Rectal smooth muscle tissue (tissue), 1 donor: Measurements from ENCODE around the gene CACNG4.
"Not testable (repeated sequence)": the region's sequence is repeated elsewhere in the genome, so short reads cannot be mapped to it uniquely, and the experiment has no call there.

Source experiments
- H3K27ac ChIP-seq: one replicate; pipeline ENCODE4 v1.7.0; 2013; ENCODE audit warnings: low read depth, low read length, inconsistent platforms
- H3K27me3 ChIP-seq: one replicate; pipeline ENCODE4 v1.7.0; 2013; ENCODE audit warnings: low read length; ENCODE audit not compliant: control insufficient read depth, insufficient read depth
- H3K36me3 ChIP-seq: one replicate; pipeline ENCODE4 v1.7.0; 2013; ENCODE audit warnings: low read length; ENCODE audit not compliant: control insufficient read depth, insufficient read depth
- H3K4me1 ChIP-seq: one replicate; pipeline ENCODE4 v1.7.0; 2013; ENCODE audit warnings: low read length; ENCODE audit not compliant: control insufficient read depth, insufficient read depth
- H3K4me3 ChIP-seq: one replicate; pipeline ENCODE4 v1.7.0; 2013; ENCODE audit warnings: low read length
- H3K9ac ChIP-seq: one replicate; pipeline ENCODE4 v1.7.0; 2013; ENCODE audit warnings: low read length

The CACNG4 gene

DNA sequence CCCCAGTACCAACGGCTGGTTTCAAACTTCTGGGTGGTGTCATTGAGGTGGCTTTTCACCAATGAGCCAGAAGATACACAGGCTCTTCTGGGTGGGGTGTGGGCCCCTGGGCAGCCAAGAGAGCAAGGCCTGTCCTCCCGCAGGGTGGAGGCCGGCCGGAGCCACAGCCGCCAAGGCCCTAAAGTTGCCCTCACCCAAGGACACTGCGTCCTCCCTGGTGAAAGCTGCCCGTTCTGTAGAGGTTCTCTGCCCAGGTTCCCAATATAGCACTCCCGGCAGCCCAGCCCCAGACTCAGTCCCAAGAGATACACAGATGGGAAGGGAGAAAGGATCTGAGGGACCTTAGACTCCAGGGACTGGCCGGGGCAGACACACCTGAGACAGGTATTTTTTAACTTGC lies 69.1 kb downstream of the CACNG4 start:
- no peak overlapping the region for H3K9ac ChIP-seq
- no peak overlapping the region for H3K27ac ChIP-seq
- H3K36me3 ChIP-seq, result no peaks in the 10 kb centered on the region
- no peak overlapping the region for H3K4me3 ChIP-seq
- no peaks in the 10 kb centered on the region for H3K4me1 ChIP-seq
- H3K27me3 ChIP-seq, result no peaks in the 10 kb centered on the region

DNA sequence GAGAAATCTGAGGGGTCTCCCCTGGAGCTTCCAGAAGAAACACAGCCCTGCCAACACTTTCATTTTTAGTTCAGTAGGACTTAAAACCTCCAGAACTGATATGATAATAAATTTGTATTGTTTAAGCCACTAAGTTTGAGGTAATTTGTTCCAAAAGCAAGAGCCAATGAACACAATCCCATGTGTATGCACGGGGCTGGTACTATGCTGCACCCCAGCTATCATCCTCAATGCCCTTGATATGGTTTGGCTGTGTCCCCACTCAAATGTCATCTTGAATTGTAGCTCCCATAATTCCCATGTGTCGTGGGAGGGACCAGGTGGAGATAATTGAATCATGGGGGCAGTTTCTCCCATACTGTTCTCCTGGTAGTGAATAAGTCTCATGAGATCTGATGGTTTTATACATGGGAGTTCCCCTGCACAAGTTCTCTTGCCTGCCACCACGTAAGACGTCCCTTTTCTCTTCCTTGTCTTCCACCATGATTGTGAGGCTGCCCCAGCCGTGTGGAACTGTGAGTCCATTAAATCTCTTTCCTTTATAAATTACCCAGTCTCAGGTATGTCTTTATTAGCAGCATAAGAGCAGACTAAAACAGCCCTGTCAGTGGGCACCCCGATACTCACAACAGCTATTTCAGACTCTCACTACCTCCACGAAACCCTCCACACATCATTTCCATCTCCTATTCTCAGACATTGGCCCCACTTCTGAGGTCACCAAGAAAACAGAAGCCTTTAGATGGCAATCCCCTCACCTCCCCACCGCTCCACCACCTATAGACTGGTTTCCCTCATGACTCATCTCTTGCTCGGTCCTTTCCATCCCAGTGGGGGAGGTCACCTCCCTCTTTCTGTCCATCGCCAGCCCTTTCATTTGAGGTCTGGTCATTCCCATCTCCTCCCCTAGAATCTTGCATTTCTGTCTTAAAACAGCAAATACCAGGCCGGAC lies 70.9 kb downstream of the CACNG4 start:
- no peaks in the 10 kb centered on the region for H3K4me1 ChIP-seq
- H3K4me3 ChIP-seq, result no peak overlapping the region
- no peak overlapping the region for H3K9ac ChIP-seq
- H3K36me3 ChIP-seq, result no peaks in the 10 kb centered on the region
- no peak overlapping the region for H3K27ac ChIP-seq
- H3K27me3 ChIP-seq, result no peaks in the 10 kb centered on the region

DNA sequence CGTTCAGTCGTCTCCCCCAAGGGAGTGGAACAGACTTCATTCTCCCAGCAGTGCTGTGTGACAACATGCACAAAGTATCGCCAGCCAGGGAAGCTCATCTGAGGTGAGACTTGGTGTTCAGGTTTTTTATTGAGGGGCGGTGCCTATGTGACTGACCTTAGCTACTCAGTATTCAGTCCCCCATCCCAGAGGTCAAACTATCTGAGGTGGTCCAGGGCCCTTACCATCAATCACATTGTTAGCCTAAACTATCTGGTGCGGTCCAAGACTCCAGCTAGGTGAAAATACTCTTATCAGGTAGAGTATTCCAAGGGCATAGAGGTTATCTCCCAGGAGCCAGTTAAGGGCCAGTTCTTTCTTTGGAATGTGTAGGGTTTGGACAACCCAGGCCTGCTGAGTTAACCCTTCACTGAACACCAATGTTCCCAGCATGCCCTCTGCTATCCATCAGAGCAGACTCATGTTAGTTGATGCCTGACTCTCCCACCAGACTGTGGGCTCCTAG lies 74.4 kb downstream of the CACNG4 start:
- Histone ChIP-seq H3K27ac (no peak overlapping the region), H3K27me3 (no peaks in the 10 kb centered on the region), H3K9ac (no peak overlapping the region), H3K36me3 (no peaks in the 10 kb centered on the region), H3K4me3 (no peak overlapping the region), H3K4me1 (no peaks in the 10 kb centered on the region)

DNA sequence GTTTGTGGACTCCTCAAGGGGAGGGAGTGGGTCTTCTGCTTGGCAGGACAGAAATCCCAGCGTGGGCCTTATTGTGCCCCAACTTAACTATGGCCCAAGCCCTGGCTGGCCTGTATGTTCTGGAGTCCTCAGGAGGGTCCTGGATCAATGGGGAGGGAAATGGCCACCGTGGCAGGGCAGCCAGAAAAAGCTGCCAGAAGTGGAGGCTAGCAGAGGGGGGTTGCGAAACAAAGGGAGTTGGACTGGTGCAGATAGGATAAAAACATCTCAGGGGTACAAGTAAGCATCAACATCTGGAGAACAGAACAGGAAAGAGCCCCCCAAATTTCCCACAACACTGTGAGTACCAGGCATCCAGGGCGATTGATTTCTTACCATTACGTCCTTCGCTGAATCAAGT lies 76.1 kb downstream of the CACNG4 start:
- H3K4me3 ChIP-seq, result no peak overlapping the region
- H3K4me1 ChIP-seq, result no peaks in the 10 kb centered on the region
- H3K27me3 ChIP-seq, result no peaks in the 10 kb centered on the region
- no peak overlapping the region for H3K27ac ChIP-seq
- H3K9ac ChIP-seq, result no peak overlapping the region
- H3K36me3 ChIP-seq, result no peaks in the 10 kb centered on the region

DNA sequence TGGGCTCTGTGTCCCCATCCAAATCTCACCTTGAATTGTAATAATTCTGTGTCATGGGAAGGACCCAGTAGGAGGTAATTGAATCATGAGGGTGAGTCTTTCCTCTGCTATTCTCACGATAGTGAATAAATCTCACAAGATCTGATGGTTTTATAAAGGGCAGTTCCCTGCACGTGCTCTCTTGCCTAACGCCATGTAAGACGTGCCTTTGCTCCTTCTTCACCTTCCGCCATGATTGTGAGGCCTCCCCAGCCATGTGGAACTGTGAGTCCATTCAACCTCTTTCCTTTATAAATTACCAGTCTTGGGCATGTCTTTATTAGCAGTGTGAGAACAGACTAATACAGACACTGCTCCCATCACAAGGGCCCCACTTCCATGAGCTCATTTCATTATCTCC lies 76.6 kb downstream of the CACNG4 start:
- H3K27ac ChIP-seq, H3K36me3 ChIP-seq, H3K9ac ChIP-seq, H3K27me3 ChIP-seq, H3K4me3 ChIP-seq, H3K4me1 ChIP-seq: not testable (repeated sequence)

DNA sequence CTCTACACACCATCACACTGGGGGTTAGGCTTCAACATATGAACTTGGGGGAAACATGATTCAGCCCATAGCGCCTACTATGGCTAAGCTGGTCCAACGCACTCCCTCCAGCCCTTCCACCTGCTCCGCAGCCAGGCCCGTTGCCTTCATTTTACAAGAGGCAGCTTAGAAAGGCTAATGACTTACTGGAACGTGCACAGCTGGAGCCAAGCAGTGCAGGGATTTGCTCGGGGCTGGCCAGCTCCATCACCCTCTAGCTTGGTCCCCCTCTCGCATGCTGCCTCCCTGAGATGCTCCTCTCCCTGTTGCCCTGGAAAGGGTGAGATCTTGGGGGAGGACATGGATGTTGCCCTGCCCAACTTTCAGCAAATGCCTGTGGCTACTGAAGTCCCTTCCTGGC lies 77.0 kb downstream of the CACNG4 start:
- no peaks in the 10 kb centered on the region for H3K27me3 ChIP-seq
- no peak overlapping the region for H3K4me3 ChIP-seq
- H3K27ac ChIP-seq, result no peak overlapping the region
- H3K4me1 ChIP-seq, result no peaks in the 10 kb centered on the region
- no peak overlapping the region for H3K9ac ChIP-seq
- no peaks in the 10 kb centered on the region for H3K36me3 ChIP-seq

DNA sequence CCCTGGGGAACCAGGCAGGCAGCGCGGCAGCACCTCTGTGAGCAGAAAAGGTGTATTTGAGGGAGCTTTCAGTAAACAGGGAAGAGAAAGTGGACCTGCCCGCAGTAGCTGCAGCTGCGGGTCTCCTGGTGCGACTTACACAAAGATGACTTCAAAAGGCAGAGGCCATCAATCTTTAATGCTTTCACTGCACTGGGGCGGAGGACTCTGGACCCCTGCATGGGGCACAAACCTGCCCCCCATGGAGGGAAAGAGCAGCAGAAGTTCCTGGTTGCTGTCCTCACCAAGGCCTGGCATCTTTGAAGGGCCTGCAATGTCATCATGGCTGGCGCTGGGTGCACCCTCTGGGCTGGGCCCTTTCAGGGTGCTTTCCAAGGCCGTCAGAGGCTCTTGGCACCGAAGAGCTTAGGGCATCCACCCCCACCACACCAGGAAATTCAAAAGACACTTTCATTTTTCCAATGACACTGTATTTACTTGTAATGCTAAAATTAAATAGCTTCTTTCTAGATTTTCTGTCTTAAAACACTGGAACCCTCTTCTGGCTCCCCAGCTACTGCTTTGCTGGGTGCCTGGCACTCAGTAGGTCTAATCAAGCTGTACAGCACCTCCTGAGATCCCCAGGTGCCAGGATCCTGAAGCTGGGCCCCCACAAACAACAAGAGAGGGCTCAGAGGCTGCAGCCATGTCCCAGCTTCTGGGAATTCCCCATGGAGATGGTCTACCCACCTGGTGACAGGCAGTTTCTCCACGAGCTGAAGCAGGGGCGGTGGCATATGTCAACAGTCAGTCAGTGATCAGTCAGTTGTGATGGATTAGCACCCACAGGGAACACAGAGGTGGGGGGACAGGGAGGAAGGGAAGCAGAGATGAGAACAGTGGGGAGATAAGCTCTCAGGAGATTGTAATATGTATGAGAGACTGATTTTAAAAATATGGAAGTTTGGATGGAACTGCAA lies 77.7 kb downstream of the CACNG4 start:
- H3K4me1 ChIP-seq, result no peaks in the 10 kb centered on the region

DNA sequence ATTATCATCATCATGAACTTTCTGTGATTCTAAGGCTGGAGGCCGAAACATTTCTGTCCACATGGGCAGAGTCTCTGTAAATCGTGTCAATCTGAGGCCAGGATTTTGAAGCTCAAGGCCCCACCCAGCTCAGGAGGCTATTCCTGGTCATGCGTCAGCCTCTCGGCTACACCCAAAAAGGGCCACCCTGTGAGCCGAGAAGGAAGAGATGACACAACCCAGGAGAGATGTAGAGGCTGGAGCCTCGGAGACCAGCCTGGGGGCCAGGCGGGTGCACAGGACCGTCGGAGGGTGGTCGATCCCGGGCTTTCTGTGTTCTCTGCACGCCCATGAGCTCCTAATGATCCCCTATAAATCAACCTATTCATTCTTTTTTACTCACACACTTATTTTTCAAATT lies 78.8 kb downstream of the CACNG4 start:
- Histone ChIP-seq H3K9ac (no peak overlapping the region), H3K36me3 (no peaks in the 10 kb centered on the region), H3K4me3 (no peak overlapping the region), H3K27ac (no peak overlapping the region), H3K4me1 (no peaks in the 10 kb centered on the region), H3K27me3 (no peaks in the 10 kb centered on the region)

More for the DNA sequence above, 77.7 kb downstream of the CACNG4 start:
- Histone ChIP-seq H3K27me3 (no peaks in the 10 kb centered on the region), H3K36me3 (no peaks in the 10 kb centered on the region), H3K9ac (no peak overlapping the region), H3K4me3 (no peak overlapping the region), H3K27ac (no peak overlapping the region)

DNA sequence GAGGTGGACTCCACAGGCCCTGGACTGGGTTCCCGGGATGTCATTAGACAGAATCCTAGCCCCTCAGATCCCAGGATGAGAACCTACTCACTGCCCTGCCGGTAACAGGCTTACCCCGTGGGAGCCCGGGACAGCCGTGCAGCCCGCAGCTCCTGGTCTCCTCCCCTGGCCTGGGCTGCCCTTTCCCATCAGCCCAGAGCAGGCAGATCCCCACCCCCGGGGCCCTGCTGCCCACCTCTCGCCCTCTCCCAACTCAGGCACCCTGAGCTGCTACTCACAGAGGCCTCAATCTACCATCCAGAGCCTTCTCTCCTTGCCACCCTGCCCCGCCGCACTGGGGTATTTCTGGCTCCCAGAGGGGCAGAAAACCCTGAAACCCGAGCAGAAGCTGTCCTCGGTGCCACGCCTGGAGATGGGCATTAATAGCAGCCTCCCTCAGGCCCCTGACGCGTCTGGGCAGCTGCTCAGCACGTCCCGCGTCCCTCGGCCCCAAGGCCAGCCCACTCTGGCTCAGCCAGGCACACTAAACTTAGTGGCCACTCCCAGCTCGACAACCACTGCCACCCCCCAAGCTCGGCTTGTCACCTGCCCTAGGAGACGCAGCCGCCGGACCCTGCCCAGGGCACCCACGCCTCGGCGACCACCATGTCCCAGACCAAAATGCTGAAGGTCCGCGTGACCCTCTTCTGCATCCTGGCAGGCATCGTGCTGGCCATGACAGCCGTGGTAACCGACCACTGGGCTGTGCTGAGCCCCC lies 79.7 kb downstream of the CACNG4 start, which contains the start of gene CACNG1:
CACNG1 (plus strand) TSS at position 539 of the 757 bp plus-strand sequence; CDS start at position 646, 107 bp downstream.
- Histone ChIP-seq H3K36me3 (no peaks in the 10 kb centered on the region), H3K9ac (no peak within 1 kb of the TSS), H3K4me3 (no peak within 1 kb of the TSS), H3K4me1 (no peaks in the 10 kb centered on the region), H3K27me3 (no peaks in the 10 kb centered on the region), H3K27ac (no peak within 1 kb of the TSS)

DNA sequence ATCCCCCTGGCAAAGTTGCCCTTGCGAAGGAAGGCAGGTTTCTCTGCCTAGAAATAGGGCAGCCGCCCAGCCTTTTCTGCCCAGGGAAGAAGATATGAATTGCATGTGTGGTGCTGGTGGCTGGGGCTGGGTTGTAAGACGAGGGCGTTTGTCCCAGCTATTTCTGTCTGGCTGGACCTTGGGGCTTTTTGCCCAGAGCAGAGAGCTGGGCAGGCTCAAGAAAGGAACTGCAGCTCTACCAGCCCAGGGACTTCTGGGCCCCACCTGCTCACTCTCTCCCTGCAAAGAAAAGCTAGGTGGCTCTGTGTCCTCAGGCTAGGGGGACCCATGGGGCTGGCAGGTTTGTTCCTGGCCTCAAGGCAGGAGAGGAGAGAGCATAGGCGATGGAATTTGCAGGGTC lies 80.4 kb downstream of the CACNG4 start:
- no peak overlapping the region for H3K27ac ChIP-seq
- no peak overlapping the region for H3K9ac ChIP-seq
- no peak overlapping the region for H3K4me3 ChIP-seq
- no peaks in the 10 kb centered on the region for H3K27me3 ChIP-seq
- no peaks in the 10 kb centered on the region for H3K4me1 ChIP-seq
- no peaks in the 10 kb centered on the region for H3K36me3 ChIP-seq

DNA sequence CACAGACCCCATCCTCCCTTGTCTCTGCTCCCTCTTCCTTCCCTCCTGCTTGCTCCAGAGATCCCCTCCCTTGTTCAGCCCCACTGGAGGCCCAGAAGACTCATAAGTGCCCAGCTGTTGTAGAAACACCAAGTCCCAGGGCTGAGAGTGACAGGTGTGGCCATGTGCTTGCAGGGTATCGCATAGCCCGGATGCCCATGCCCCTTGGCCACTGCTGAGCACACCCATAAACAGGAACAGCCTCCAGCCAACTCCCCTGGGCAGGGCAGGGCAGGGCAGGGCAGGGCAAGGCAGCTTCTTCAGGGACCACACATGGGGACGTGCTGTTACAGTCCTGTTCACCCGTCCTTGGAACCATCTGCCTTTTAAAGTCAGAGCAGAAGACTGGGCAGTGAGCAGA lies 81.9 kb downstream of the CACNG4 start:
- no peak overlapping the region for H3K27ac ChIP-seq
- H3K4me3 ChIP-seq, result no peak overlapping the region
- no peaks in the 10 kb centered on the region for H3K36me3 ChIP-seq
- no peak overlapping the region for H3K9ac ChIP-seq
- H3K4me1 ChIP-seq, result no peaks in the 10 kb centered on the region
- no peaks in the 10 kb centered on the region for H3K27me3 ChIP-seq

DNA sequence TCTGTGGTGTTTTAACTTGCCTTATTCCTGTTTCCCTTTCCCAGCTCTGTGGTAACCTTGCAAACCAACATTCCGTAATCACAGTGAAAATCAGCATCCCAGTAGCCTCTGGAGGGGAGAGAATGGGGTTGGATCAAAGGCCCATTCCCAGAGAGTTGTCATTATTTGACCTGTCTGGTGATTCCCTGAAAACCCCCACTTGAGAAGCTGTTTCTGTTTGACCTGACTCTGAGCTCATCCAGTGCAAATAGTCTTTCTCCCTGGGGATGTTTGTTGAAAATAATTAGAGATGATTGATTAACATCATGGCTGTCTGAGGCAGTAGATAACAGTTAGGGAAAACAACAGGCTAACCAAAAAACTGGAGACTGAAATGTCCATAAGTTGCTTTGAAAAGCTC lies 82.9 kb downstream of the CACNG4 start:
- H3K4me1 ChIP-seq, result no peaks in the 10 kb centered on the region
- H3K9ac ChIP-seq, result no peak overlapping the region
- no peak overlapping the region for H3K4me3 ChIP-seq
- H3K27ac ChIP-seq, result no peak overlapping the region
- no peaks in the 10 kb centered on the region for H3K36me3 ChIP-seq
- no peaks in the 10 kb centered on the region for H3K27me3 ChIP-seq
